Neuronal stem cell (in vitro differentiated cells): ENCODE measurements around the gene C19orf67.
A peak's percentile ranks its signal among the peaks of the same experiment; 100 is the strongest.

Experiments used
- DNase-seq: peaks from one replicate; pipeline ENCODE4 v3.0.0-alpha.2; 2013; ENCODE audit warnings: low spot score
- H2AFZ ChIP-seq: one replicate; pipeline ENCODE4 v1.6.1; 2013; ENCODE audit warnings: mild to moderate bottlenecking, low read length, inconsistent platforms
- H2AK5ac ChIP-seq: 2 replicates; pipeline ENCODE4 v1.6.1; 2013; ENCODE audit warnings: low read depth, mild to moderate bottlenecking, inconsistent platforms, low read length, moderate library complexity, mixed read lengths
- H2BK120ac ChIP-seq: 2 replicates; pipeline ENCODE4 v1.6.1; 2013; ENCODE audit warnings: low read depth, mild to moderate bottlenecking, inconsistent platforms, low read length, moderate library complexity, mixed read lengths
- H2BK12ac ChIP-seq: one replicate; pipeline ENCODE4 v1.6.1; 2013; ENCODE audit warnings: low read length, inconsistent platforms
- H2BK15ac ChIP-seq: 2 replicates; pipeline ENCODE4 v1.6.1; 2013; ENCODE audit warnings: mild to moderate bottlenecking, low read length, inconsistent platforms, mixed read lengths
- H2BK5ac ChIP-seq: one replicate; pipeline ENCODE4 v1.6.1; 2013; ENCODE audit warnings: inconsistent platforms, mild to moderate bottlenecking, low read length, moderate library complexity
- H3K14ac ChIP-seq: one replicate; pipeline ENCODE4 v1.6.1; 2013; ENCODE audit warnings: low read length, inconsistent platforms
- H3K18ac ChIP-seq: 2 replicates; pipeline ENCODE4 v1.6.1; 2013; ENCODE audit warnings: low read length, inconsistent platforms
- H3K23ac ChIP-seq: 2 replicates; pipeline ENCODE4 v1.6.1; 2013; ENCODE audit warnings: low read depth, mild to moderate bottlenecking, mixed read lengths, low read length, inconsistent platforms; ENCODE audit not compliant: poor library complexity
- H3K27ac ChIP-seq: replicated peaks from 3 replicates; pipeline ENCODE4 v1.5.1; 2013; ENCODE audit warnings: low read length, inconsistent platforms
- H3K27me3 ChIP-seq, 3 experiments: 2 replicates each; pipeline ENCODE4 v1.6.1; 2013; ENCODE audit warnings: low read length in 3 of 3, mild to moderate bottlenecking in 2 of 3, inconsistent platforms in 1 of 3, low read depth in 1 of 3, mixed read lengths in 1 of 3, moderate library complexity in 1 of 3; ENCODE audit not compliant: control insufficient read depth in 3 of 3, insufficient read depth in 3 of 3
- H3K36me3 ChIP-seq, 2 donors: replicated peaks in 1 of 2; 2 replicates each; pipeline ENCODE4 v1.6.1; 2013; ENCODE audit warnings: low read length in 2 of 2; ENCODE audit not compliant: control insufficient read depth in 2 of 2, insufficient read depth in 2 of 2
- H3K4ac ChIP-seq: 2 replicates; pipeline ENCODE4 v1.6.1; 2013; ENCODE audit warnings: inconsistent platforms, mild to moderate bottlenecking, low read length, moderate library complexity
- H3K4me1 ChIP-seq, 2 donors: 1 replicate in 1 of 2; 2 replicates in 1 of 2; pipeline ENCODE4 v1.6.1; 2013; ENCODE audit warnings: low read length in 2 of 2, low read depth in 1 of 2; ENCODE audit not compliant: control insufficient read depth in 2 of 2, insufficient read depth in 1 of 2
- H3K4me2 ChIP-seq: one replicate; pipeline ENCODE4 v1.6.1; 2013; ENCODE audit warnings: mild to moderate bottlenecking, low read length, inconsistent platforms; ENCODE audit not compliant: insufficient read depth, poor library complexity, severe bottlenecking
- H3K4me3 ChIP-seq, 2 donors: 2 replicates each; pipeline ENCODE4 v1.5.1; 2013; ENCODE audit warnings: low read length in 2 of 2, mild to moderate bottlenecking in 2 of 2, inconsistent platforms in 1 of 2, moderate library complexity in 1 of 2
- H3K79me1 ChIP-seq: one replicate; pipeline ENCODE4 v1.6.1; 2013; ENCODE audit warnings: low read depth, mild to moderate bottlenecking, inconsistent platforms, low read length, moderate library complexity
- H3K9ac ChIP-seq: one replicate; pipeline ENCODE4 v1.6.1; 2013; ENCODE audit warnings: mild to moderate bottlenecking, low read depth, low read length, inconsistent platforms; ENCODE audit not compliant: poor library complexity
- H3K9me3 ChIP-seq, 2 donors: replicated peaks in 1 of 2; 2 replicates each; pipeline versions ENCODE3 to v1.6.1; 2013; ENCODE audit warnings: low read length in 2 of 2, mild to moderate bottlenecking in 2 of 2, inconsistent platforms in 1 of 2, low read depth in 1 of 2, mixed read lengths in 1 of 2, moderate library complexity in 1 of 2; ENCODE audit not compliant: control insufficient read depth in 2 of 2, insufficient read depth in 1 of 2
- H4K8ac ChIP-seq: one replicate; pipeline ENCODE4 v1.6.1; 2013; ENCODE audit warnings: low read depth, mild to moderate bottlenecking, inconsistent platforms, low read length, moderate library complexity
- H4K91ac ChIP-seq: one replicate; pipeline ENCODE4 v1.6.1; 2013; ENCODE audit warnings: low read length, low read depth, mild to moderate bottlenecking, inconsistent platforms; ENCODE audit not compliant: poor library complexity
- WGBS, 2 donors: extraction: QIAGEN DNeasy Blood & Tissue Kit; methylation state at CpG; one replicate each; pipeline ENCODE4 v1.1.7; 2013; ENCODE audit warnings: missing lambda C conversion rate in 2 of 2, mixed read lengths in 1 of 2; ENCODE audit not compliant: insufficient read length in 2 of 2, insufficient replicate concordance in 1 of 2; ENCODE audit errors: extremely low coverage in 2 of 2; 5-methylcytosine and 5-hydroxymethylcytosine counted together

The C19orf67 gene

GRCh38 chr19:14122924-14123323 lies 37.3 kb upstream of the C19orf67 start:
- WGBS, 2 donors = no CpG with 5 or more reads among the region's 6 CpGs
- peaks cover 26 to 76% of the 10 kb centered on the region in 2 donors for H3K36me3 ChIP-seq
- no peaks in the 10 kb centered on the region for H3K9me3 ChIP-seq

GRCh38 chr19:14120497-14120780 lies 34.9 kb upstream of the C19orf67 start:
- Histone ChIP-seq H3K4me1 (peaks cover 12 to 25% of the 10 kb centered on the region in 2 donors), H3K23ac (no peak overlapping the region), H3K27me3 (no peaks in the 10 kb centered on the region), H3K14ac (no peak overlapping the region), H4K91ac (no peak overlapping the region), H3K79me1 (no peaks in the 10 kb centered on the region), H3K27ac (no peak overlapping the region), H3K9me3 (no peaks in the 10 kb centered on the region), H3K4ac (no peak overlapping the region), H2AK5ac (no peak overlapping the region), H2BK120ac (no peak overlapping the region), H2BK5ac (peak overlapping the region; percentile 33), H3K9ac (no peak overlapping the region), H3K18ac (no peak overlapping the region), H2AFZ (no peak overlapping the region), H3K4me3 (peak overlapping the region in 1 of 2 donors; percentile 17), H2BK15ac (no peak overlapping the region), H3K36me3 (peaks cover 21 to 54% of the 10 kb centered on the region in 2 donors), H2BK12ac (no peak overlapping the region), H3K4me2 (no peak overlapping the region), H4K8ac (no peak overlapping the region)
- no CpG with 5 or more reads among the region's 7 CpGs for WGBS, 2 donors
- DNase-seq = no peak

More at GRCh38 chr19:14122924-14123323, 37.3 kb upstream of the C19orf67 start:
- H2AK5ac ChIP-seq = no peak overlapping the region
- no peak for DNase-seq
- no peak overlapping the region for H3K9ac ChIP-seq
- H2BK12ac ChIP-seq = no peak overlapping the region
- H3K79me1 ChIP-seq = no peaks in the 10 kb centered on the region
- no peak overlapping the region for H3K4ac ChIP-seq
- H4K8ac ChIP-seq = no peak overlapping the region
- no peak overlapping the region for H3K4me3 ChIP-seq
- H3K4me1 ChIP-seq = peaks cover 9 to 14% of the 10 kb centered on the region in 2 donors
- H2BK5ac ChIP-seq = no peak overlapping the region
- H4K91ac ChIP-seq = no peak overlapping the region
- H3K18ac ChIP-seq = no peak overlapping the region
- H2AFZ ChIP-seq = no peak overlapping the region
- H3K23ac ChIP-seq = no peak overlapping the region
- no peak overlapping the region for H2BK120ac ChIP-seq
- no peak overlapping the region for H3K14ac ChIP-seq
- no peak overlapping the region for H2BK15ac ChIP-seq
- no peak overlapping the region for H3K4me2 ChIP-seq
- no peak overlapping the region for H3K27ac ChIP-seq
- H3K27me3 ChIP-seq = no peaks in the 10 kb centered on the region

- Histone ChIP-seq H2AFZ (no peak overlapping the region), H2BK120ac (no peak overlapping the region), H3K4me1 (peaks cover 12 to 25% of the 10 kb centered on the region in 2 donors), H4K91ac (no peak overlapping the region), H3K9me3 (no peaks in the 10 kb centered on the region), H3K23ac (no peak overlapping the region), H3K4ac (no peak overlapping the region), H3K36me3 (peaks cover 17 to 49% of the 10 kb centered on the region in 2 donors), H2BK5ac (peak overlapping the region; percentile 33), H2BK15ac (no peak overlapping the region), H4K8ac (no peak overlapping the region), H2BK12ac (no peak overlapping the region), H2AK5ac (peak overlapping the region; percentile 25), H3K9ac (peak overlapping the region; percentile 22), H3K27ac (no peak overlapping the region), H3K27me3 (no peaks in the 10 kb centered on the region), H3K79me1 (no peaks in the 10 kb centered on the region), H3K18ac (no peak overlapping the region), H3K14ac (no peak overlapping the region), H3K4me3 (no peak overlapping the region), H3K4me2 (no peak overlapping the region)
- no CpG with 5 or more reads among the region's 7 CpGs for WGBS, 2 donors
- DNase-seq = no peak
Measured at GRCh38 chr19:14119644-14120496, 34.3 kb upstream of the C19orf67 start.

- H2AK5ac ChIP-seq = no peak overlapping the region
- H2BK15ac ChIP-seq = no peak overlapping the region
- no peak overlapping the region for H2BK12ac ChIP-seq
- H3K27me3 ChIP-seq = no peaks in the 10 kb centered on the region
- no peaks in the 10 kb centered on the region for H3K9me3 ChIP-seq
- H2BK120ac ChIP-seq = no peak overlapping the region
- H3K18ac ChIP-seq = no peak overlapping the region
- H3K14ac ChIP-seq = no peak overlapping the region
- peaks cover 12 to 41% of the 10 kb centered on the region in 2 donors for H3K36me3 ChIP-seq
- no peak overlapping the region for H3K23ac ChIP-seq
- no peak overlapping the region for H4K91ac ChIP-seq
- no peak overlapping the region for H3K4me2 ChIP-seq
- peak overlapping the region; percentile 92 for H3K9ac ChIP-seq
- H4K8ac ChIP-seq = no peak overlapping the region
- no peaks in the 10 kb centered on the region for H3K79me1 ChIP-seq
- H2BK5ac ChIP-seq = no peak overlapping the region
- H3K27ac ChIP-seq = peak overlapping the region; percentile 95
- peaks cover 12 to 25% of the 10 kb centered on the region in 2 donors for H3K4me1 ChIP-seq
- no CpG with 5 or more reads among the region's 3 CpGs for WGBS, 2 donors
- H2AFZ ChIP-seq = no peak overlapping the region
- H3K4ac ChIP-seq = no peak overlapping the region
- H3K4me3 ChIP-seq = peak overlapping the region in 1 of 2 donors; percentile 82
- no peak for DNase-seq
Measured at GRCh38 chr19:14119146-14119545, 33.6 kb upstream of the C19orf67 start.
